ENCODE data around the gene NRTN. TPM values are rescaled to one million over a fixed set of nuclear protein-coding genes. Genes with fewer than 3 reads are reported as not detected.

Gene NRTN
- total and polyA plus RNA-seq, 4 donors, result 1.3 to 5.3 (median 3.5) TPM

DNA sequence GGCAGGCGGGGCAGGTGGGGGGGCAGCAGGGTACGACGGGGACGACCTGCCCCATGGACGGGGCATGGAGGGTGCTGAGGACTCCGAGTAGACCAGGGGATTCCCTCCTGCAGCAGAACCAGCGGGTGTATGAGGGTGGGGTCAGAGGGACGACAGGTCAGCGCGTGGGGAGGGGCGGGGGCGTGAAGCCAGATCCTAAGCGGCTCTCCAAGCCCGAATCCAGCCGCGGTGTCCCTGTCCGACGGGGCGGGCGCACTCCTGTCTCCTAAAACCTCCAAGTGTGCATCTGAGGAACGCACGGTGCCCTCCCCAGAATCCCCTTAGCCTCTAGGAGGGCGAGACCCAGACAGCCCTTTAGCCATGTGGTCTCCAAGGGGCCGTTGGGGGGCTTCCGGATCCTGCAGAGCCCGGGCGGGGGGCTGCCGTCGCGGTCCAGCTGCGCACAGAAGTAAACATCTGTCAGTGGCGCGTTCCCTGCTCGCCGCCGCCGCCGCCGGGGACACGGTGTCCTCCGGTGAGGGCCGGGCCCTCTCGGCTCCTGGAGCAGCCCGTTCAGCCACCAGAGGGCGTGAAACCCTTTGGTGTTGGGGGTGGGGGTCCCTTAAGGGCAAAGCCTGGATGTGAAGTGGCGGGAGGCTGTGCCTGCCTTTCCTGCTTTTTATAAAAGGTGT, 730 bp downstream of the NRTN start:
- Histone ChIP-seq H3K27ac (ENCODE audit: low read depth in 1 of 2, low read length in 2 of 2) (peak overlapping the region in 1 of 2 donors; percentile 23), H3K4me1 (ENCODE audit: control insufficient read depth in 4 of 4, insufficient read depth in 4 of 4, low read length in 3 of 4) (peaks cover 18 to 35% (median 24%) of the 10 kb centered on the region in 4 donors), H3K4me3 (ENCODE audit: low read depth in 1 of 3, low read length in 3 of 3) (peak overlapping the region in 2 of 3 donors; percentile 59 to 71), H3K27me3 (ENCODE audit: control insufficient read depth in 4 of 4, insufficient read depth in 4 of 4, low read length in 3 of 4) (no peaks in the 10 kb centered on the region), H3K36me3 (ENCODE audit: control insufficient read depth in 4 of 4, insufficient read depth in 3 of 4, low read depth in 1 of 4, low read length in 3 of 4) (no peaks in the 10 kb centered on the region), H3K9ac (ENCODE audit: low read depth in 1 of 2, low read length in 2 of 2) (no peak overlapping the region), H3K9me3 (ENCODE audit: control insufficient read depth in 4 of 4, low read length in 3 of 4) (no peaks in the 10 kb centered on the region)
- WGBS, result 2% methylated on average over 46 of the region's 46 CpGs
- peak; percentile 72 for DNase-seq (ENCODE audit: low spot score)
- TF ChIP-seq SP1 (IDR thresholded peaks at IDR 0.05), result peak; percentile 73
- TF ChIP-seq RAD21 (IDR thresholded peaks at IDR 0.05), result peak; percentile 74 to 84
- TF ChIP-seq CTCF (IDR thresholded peaks at IDR 0.05; ENCODE audit: low read depth, low read length, missing input control), result peak; percentile 80
- TF ChIP-seq, protein P1, sequence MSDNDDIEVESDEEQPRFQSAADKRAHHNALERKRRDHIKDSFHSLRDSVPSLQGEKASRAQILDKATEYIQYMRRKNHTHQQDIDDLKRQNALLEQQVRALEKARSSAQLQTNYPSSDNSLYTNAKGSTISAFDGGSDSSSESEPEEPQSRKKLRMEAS (IDR thresholded peaks at IDR 0.05), result no peak
- TF ChIP-seq NR2F2 (IDR thresholded peaks at IDR 0.05), result no peak
- TF ChIP-seq ZBTB33 (IDR thresholded peaks at IDR 0.05), result no peak
- no peak for TF ChIP-seq YY1 (IDR thresholded peaks at IDR 0.05)
- no peak for TF ChIP-seq EGR1 (IDR thresholded peaks at IDR 0.05; ENCODE audit: low read depth in 2 of 2)
- peak; percentile 26 for TF ChIP-seq FOXA1 (IDR thresholded peaks at IDR 0.05)
- no peak for TF ChIP-seq GABPA (IDR thresholded peaks at IDR 0.05 in 1 of 2, conservative IDR thresholded peaks at IDR 0.05 in 1 of 2)
- TF ChIP-seq, protein P2, sequence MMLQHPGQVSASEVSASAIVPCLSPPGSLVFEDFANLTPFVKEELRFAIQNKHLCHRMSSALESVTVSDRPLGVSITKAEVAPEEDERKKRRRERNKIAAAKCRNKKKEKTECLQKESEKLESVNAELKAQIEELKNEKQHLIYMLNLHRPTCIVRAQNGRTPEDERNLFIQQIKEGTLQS (IDR thresholded peaks at IDR 0.05), result no peak
- peak in 1 of 2 donors; percentile 26 for TF ChIP-seq HNF4A (conservative IDR thresholded peaks at IDR 0.05)
- TF ChIP-seq FOXA2 (IDR thresholded peaks at IDR 0.05), result no peak
- TF ChIP-seq RXRA (IDR thresholded peaks at IDR 0.05), result peak in 1 of 2 donors; percentile 72

- TF ChIP-seq SP1 (IDR thresholded peaks at IDR 0.05) (no peak), RAD21 (IDR thresholded peaks at IDR 0.05) (no peak), JUND (IDR thresholded peaks at IDR 0.05) (no peak), RXRA (IDR thresholded peaks at IDR 0.05) (no peak), ZBTB33 (IDR thresholded peaks at IDR 0.05) (no peak), EGR1 (IDR thresholded peaks at IDR 0.05; ENCODE audit: low read depth in 2 of 2) (no peak), FOXA1 (IDR thresholded peaks at IDR 0.05) (no peak), HNF4G (IDR thresholded peaks at IDR 0.05) (no peak), FOXA2 (IDR thresholded peaks at IDR 0.05) (no peak), CTCF (IDR thresholded peaks at IDR 0.05; ENCODE audit: low read depth, low read length, missing input control) (no peak), NR2F2 (IDR thresholded peaks at IDR 0.05) (no peak), HNF4A (conservative IDR thresholded peaks at IDR 0.05) (no peak)
- TF ChIP-seq, protein P2 (IDR thresholded peaks at IDR 0.05), result no peak
- no peak overlapping the region for H3K9ac ChIP-seq (ENCODE audit: low read depth in 1 of 2, low read length in 2 of 2)
- H3K4me1 ChIP-seq (ENCODE audit: control insufficient read depth in 4 of 4, insufficient read depth in 4 of 4, low read length in 3 of 4), result peaks cover 15 to 30% (median 20%) of the 10 kb centered on the region in 4 donors
- H3K36me3 ChIP-seq (ENCODE audit: control insufficient read depth in 4 of 4, insufficient read depth in 3 of 4, low read depth in 1 of 4, low read length in 3 of 4), result no peaks in the 10 kb centered on the region
- H3K27ac ChIP-seq (ENCODE audit: low read depth in 1 of 2, low read length in 2 of 2), result no peak overlapping the region
- WGBS, result 42% methylated on average over 6 of the region's 6 CpGs
- no peaks in the 10 kb centered on the region for H3K27me3 ChIP-seq (ENCODE audit: control insufficient read depth in 4 of 4, insufficient read depth in 4 of 4, low read length in 3 of 4)
- H3K9me3 ChIP-seq (ENCODE audit: control insufficient read depth in 4 of 4, low read length in 3 of 4), result no peaks in the 10 kb centered on the region
- DNase-seq (ENCODE audit: low spot score), result no peak
- no peak overlapping the region for H3K4me3 ChIP-seq (ENCODE audit: low read depth in 1 of 3, low read length in 3 of 3)
Measured at GRCh38 chr19:5806133-5806489, 1.2 kb downstream of the NRTN start.

Measured in liver (tissue), 9 donors.